Gastrocnemius medialis (tissue), 4 donors: ENCODE results near the gene HSPG2. TPM values are rescaled to one million over a fixed set of nuclear protein-coding genes. Genes with fewer than 3 reads are reported as not detected.

Experiments
- ATAC-seq, 2 donors: fragments of 150-250 bp; one replicate each; pipeline ENCODE4 v1.9.1; 2016
- DNase-seq, 2 donors: peaks; one replicate each; pipeline ENCODE4 v3.0.0-alpha.2; 2019
- H3K27ac ChIP-seq, 4 donors: fragments of 200-600 bp; sonication (generic); 1 replicate in 1 of 4; 2 replicates in 3 of 4; pipeline ENCODE4 v1.5.1; 2016 to 2018; ENCODE audit warnings: mild to moderate bottlenecking in 2 of 4, moderate library complexity in 1 of 4
- H3K27me3 ChIP-seq, 3 donors: fragments of 200-600 bp; sonication (generic) in 2 of 3; 1 replicate in 1 of 3; 2 replicates in 2 of 3; pipeline versions ENCODE4 v1.5.1 to v1.6.0; 2016 to 2019; ENCODE audit warnings: mild to moderate bottlenecking in 1 of 3, moderate library complexity in 1 of 3
- H3K36me3 ChIP-seq, 2 donors: fragments of 200-600 bp; sonication (generic) in 1 of 2; one replicate each; pipeline ENCODE4 v1.5.1; 2017 to 2018
- H3K4me1 ChIP-seq, 2 donors: fragments of 200-600 bp; sonication (generic) in 1 of 2; one replicate each; pipeline ENCODE4 v1.5.1; 2016 to 2017; ENCODE audit warnings: mild to moderate bottlenecking in 2 of 2
- H3K4me3 ChIP-seq, 4 donors: fragments of 200-600 bp; sonication (generic) in 3 of 4; 1 replicate in 1 of 4; 2 replicates in 3 of 4; pipeline ENCODE4 v1.5.1; 2016 to 2019; ENCODE audit warnings: mild to moderate bottlenecking in 2 of 4
- H3K9me3 ChIP-seq, 3 donors: fragments of 200-600 bp; sonication (generic) in 2 of 3; 1 replicate in 1 of 3; 2 replicates in 2 of 3; pipeline ENCODE4 v1.5.1; 2016 to 2019
- POLR2A ChIP-seq, 2 donors: fragments of 450-650 bp; IDR thresholded peaks; one replicate each; pipeline ENCODE4 v1.6.1; 2017; ENCODE audit warnings: antibody characterized with exemption in 2 of 2, mild to moderate bottlenecking in 2 of 2, moderate library complexity in 2 of 2
- in situ Hi-C, 4 donors: fragments of 200-750 bp; cut with MboI; loops; one replicate each; pipeline versions ENCODE4 v1.15.0 to v1.8.0; 2017; ENCODE audit warnings: low sequenced_read_pairs in 4 of 4
- intact Hi-C: fragments of 100-400 bp; cut with DNase I; formaldehyde crosslinking; loops from one replicate; pipeline ENCODE4 v1.15.1; 2023; ENCODE audit warnings: low total_unique reads
- total RNA-seq, 4 donors: library from RNA; depleted of rRNA; stranded (reverse); fragments of >200 nt; gene quantifications; one replicate each; pipeline versions ENCODE4 v1.1.0 to v1.2.3, GENCODE V29; 2016
- TF ChIP-seq, protein P1 (sequence below), 5 experiments: fragments of 450-650 bp in 3 of 5; fragments of 200-600 bp in 2 of 5; sonication (generic) in 2 of 5; IDR thresholded peaks in 4 of 5; conservative IDR thresholded peaks in 1 of 5; 1 replicate in 4 of 5; 2 replicates in 1 of 5; pipeline ENCODE4 v1.5.1; 2016 to 2019; ENCODE audit warnings: antibody characterized with exemption in 5 of 5, mild to moderate bottlenecking in 3 of 5, moderate library complexity in 3 of 5

HSPG2 gene
- total RNA-seq, 4 donors from 2014 or later, result 68.9 to 108 (median 83.5) TPM

DNA sequence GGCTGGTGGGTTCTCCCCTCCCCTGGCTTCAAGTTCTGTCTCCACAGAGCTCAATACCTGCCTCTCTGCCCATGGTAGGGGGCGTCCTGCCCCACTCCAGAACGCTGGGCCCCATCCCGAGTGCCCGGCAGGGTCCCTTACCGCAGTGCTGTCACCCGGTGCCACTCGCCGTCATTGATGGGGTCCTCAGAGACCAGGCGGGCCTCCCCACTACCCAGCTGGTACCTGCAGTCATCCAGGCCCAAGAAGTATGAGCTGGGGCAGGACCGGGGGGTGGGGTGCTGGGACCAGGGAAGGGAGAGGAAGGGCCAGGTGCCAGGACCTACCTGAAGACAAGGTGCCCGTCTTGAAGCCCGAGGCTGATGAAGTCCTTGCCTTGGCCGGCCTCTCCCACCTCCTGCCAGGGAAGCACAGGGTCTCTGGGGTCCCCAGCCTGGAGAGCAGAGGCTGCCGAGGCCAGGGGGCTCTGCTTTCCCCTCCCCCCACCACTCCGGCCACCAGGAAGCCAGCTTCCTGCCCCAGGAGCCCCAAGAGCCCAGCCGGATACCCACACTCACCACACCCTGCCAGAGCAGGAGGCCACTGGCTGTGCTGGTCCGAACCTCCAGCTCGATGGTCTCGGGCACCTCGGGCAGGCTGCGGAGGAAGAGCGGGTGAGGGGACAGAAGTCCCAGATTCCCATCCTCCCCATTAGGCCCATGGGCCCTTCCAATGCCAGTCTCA lies 113.0 kb downstream of the HSPG2 start:
- ATAC-seq, result no peak
- in situ Hi-C loops, result no loop called here
- no peaks in the 10 kb centered on the region for H3K9me3 ChIP-seq
- no peak for DNase-seq
- no peak overlapping the region for H3K27ac ChIP-seq
- H3K27me3 ChIP-seq, result no peaks in the 10 kb centered on the region
- H3K36me3 ChIP-seq, result peaks cover 0 to 64% of the 10 kb centered on the region in 2 donors
- no peak overlapping the region for H3K4me3 ChIP-seq
- no peak for TF ChIP-seq POLR2A (IDR thresholded peaks at IDR 0.05)
- TF ChIP-seq, protein P1, sequence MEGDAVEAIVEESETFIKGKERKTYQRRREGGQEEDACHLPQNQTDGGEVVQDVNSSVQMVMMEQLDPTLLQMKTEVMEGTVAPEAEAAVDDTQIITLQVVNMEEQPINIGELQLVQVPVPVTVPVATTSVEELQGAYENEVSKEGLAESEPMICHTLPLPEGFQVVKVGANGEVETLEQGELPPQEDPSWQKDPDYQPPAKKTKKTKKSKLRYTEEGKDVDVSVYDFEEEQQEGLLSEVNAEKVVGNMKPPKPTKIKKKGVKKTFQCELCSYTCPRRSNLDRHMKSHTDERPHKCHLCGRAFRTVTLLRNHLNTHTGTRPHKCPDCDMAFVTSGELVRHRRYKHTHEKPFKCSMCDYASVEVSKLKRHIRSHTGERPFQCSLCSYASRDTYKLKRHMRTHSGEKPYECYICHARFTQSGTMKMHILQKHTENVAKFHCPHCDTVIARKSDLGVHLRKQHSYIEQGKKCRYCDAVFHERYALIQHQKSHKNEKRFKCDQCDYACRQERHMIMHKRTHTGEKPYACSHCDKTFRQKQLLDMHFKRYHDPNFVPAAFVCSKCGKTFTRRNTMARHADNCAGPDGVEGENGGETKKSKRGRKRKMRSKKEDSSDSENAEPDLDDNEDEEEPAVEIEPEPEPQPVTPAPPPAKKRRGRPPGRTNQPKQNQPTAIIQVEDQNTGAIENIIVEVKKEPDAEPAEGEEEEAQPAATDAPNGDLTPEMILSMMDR (IDR thresholded peaks at IDR 0.05 in 4 of 5, conservative IDR thresholded peaks at IDR 0.05 in 1 of 5), result no peak
- intact Hi-C loops, result no loop called here
- no peaks in the 10 kb centered on the region for H3K4me1 ChIP-seq

DNA sequence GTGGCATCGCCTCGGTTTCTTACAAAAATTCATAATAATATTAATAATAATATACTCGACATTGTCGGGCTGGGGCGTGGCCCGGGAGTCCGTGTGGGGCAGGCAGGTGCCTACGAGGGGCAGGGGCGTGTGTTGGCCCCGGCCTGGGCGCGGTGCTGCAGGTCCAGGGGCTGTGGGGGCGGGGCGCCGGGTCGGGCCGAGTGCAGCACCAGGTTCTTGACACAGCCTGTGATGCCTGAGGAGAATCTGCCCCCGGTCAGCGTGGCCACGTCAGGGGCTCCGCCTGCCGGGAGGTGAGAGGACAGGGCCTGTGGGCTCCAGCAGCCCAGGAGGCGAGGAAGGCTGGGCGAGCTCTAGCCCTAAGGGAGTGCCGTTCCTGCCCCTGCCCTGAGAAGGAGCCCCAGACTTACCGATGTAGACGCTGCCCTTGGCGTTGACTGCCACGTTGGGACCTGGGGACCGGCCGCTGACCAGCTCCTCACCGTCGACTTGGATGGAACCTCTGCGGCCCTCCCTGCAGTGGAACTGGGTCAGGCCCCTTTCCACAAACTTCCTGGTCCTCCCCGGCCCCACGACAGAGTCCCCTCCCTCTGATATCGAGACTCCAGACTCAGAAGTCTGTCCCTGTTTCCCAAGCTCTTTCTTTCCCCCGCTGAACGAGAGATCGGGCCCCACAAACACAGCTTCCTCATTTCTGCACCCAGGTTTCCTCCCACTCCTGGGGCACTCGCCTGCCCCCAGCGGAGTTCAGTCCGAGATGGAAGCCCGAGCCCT lies 113.7 kb downstream of the HSPG2 start:
- Histone ChIP-seq H3K36me3 (peaks cover 0 to 57% of the 10 kb centered on the region in 2 donors), H3K4me1 (no peaks in the 10 kb centered on the region), H3K9me3 (no peaks in the 10 kb centered on the region), H3K27ac (no peak overlapping the region), H3K27me3 (no peaks in the 10 kb centered on the region), H3K4me3 (no peak overlapping the region)
- intact Hi-C loops (no loop called here), in situ Hi-C loops (no loop called here)
- DNase-seq (no peak), ATAC-seq (no peak)
- no peak for TF ChIP-seq POLR2A (IDR thresholded peaks at IDR 0.05)
- TF ChIP-seq, protein P1 (IDR thresholded peaks at IDR 0.05 in 4 of 5, conservative IDR thresholded peaks at IDR 0.05 in 1 of 5), result no peak

DNA sequence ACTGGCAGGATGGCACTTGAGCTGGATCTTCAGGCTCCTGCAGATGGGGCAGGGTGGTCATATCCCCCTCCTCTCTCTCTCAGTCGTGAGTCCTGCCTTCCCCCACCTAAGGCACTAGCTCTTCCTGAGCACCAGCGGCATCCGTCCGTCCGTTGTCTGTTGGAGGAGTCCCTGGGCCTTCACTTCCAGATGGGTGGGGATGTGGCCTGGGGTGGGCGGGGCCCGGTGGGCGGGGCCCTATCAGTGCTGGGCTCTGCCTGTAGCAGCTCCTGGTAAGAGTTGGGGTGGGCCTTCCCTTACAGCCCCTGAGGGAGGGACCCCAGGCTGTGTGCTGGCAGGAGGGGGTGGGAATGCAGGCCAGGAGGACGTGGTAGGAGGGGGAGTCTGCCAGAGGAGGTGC lies 114.8 kb downstream of the HSPG2 start:
- Histone ChIP-seq H3K4me3 (no peak overlapping the region), H3K4me1 (no peaks in the 10 kb centered on the region), H3K27ac (no peak overlapping the region), H3K36me3 (peaks cover 0 to 46% of the 10 kb centered on the region in 2 donors), H3K27me3 (no peaks in the 10 kb centered on the region), H3K9me3 (no peaks in the 10 kb centered on the region)
- intact Hi-C loops (no loop called here), in situ Hi-C loops (no loop called here)
- DNase-seq, result no peak
- peak in 1 of 2 donors; percentile 24 for ATAC-seq
- TF ChIP-seq, protein P1 (IDR thresholded peaks at IDR 0.05 in 4 of 5, conservative IDR thresholded peaks at IDR 0.05 in 1 of 5), result no peak
- TF ChIP-seq POLR2A (IDR thresholded peaks at IDR 0.05), result no peak

DNA sequence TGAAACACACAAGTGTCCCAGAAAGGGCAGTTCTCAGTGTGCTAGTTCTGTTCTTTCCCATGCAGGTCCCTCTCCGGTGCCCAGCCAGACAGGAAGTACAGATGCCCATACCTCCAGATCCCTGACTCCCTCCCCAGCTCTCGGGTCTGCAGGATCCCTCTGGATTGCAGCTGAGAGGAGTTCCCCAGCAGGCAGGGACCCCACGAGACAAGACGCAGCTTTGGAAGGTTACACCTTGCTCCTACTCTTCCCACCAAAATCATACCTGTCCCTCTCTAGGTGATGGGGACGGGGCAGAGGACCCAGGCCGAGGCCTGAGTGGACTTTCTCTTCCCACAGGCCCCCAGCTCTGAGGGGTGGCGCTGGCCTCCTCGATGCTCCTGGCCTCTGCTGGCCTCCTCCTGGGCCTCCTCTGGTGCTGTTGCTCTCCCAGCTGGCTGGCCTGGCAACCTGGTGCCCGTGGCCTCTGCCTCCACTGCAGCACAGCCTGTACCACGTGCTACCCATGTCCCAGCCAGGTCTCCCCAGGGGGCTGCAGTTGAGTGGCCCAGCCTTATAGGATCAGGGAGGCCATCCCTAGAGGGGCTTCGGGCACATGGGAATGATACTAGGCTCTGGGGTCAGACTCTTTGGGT lies 115.6 kb downstream of the HSPG2 start:
- TF ChIP-seq, protein P1 (IDR thresholded peaks at IDR 0.05 in 4 of 5, conservative IDR thresholded peaks at IDR 0.05 in 1 of 5), result no peak
- no peak for TF ChIP-seq POLR2A (IDR thresholded peaks at IDR 0.05)
- Histone ChIP-seq H3K4me1 (no peaks in the 10 kb centered on the region), H3K27me3 (no peaks in the 10 kb centered on the region), H3K9me3 (no peaks in the 10 kb centered on the region), H3K4me3 (no peak overlapping the region), H3K36me3 (peaks cover 0 to 38% of the 10 kb centered on the region in 2 donors), H3K27ac (no peak overlapping the region)
- intact Hi-C loops (no loop called here), in situ Hi-C loops (no loop called here)
- no peak for DNase-seq
- no peak for ATAC-seq
